Cardiac fibroblast (primary cell): ENCODE measurements around the gene FNDC3A.

Source experiments
- DNase-seq, 2 donors: peaks; one replicate each; pipeline versions ENCODE4 v3.0.0 to v3.0.0-alpha.2; 2010; ENCODE audit warnings: low read depth in 2 of 2
- H3K4me3 ChIP-seq, 2 donors: replicated peaks in 1 of 2; 1 replicate in 1 of 2; 2 replicates in 1 of 2; pipeline ENCODE4 v1.5.1; 2011; ENCODE audit warnings: low read depth in 2 of 2, low read length in 2 of 2, mild to moderate bottlenecking in 2 of 2, moderate library complexity in 1 of 2
- TF ChIP-seq, protein P1 (sequence below): IDR thresholded peaks from one replicate; pipeline ENCODE4 v1.5.1; 2011; ENCODE audit warnings: low read depth, mild to moderate bottlenecking, low read length, inconsistent platforms

FNDC3A gene

DNA sequence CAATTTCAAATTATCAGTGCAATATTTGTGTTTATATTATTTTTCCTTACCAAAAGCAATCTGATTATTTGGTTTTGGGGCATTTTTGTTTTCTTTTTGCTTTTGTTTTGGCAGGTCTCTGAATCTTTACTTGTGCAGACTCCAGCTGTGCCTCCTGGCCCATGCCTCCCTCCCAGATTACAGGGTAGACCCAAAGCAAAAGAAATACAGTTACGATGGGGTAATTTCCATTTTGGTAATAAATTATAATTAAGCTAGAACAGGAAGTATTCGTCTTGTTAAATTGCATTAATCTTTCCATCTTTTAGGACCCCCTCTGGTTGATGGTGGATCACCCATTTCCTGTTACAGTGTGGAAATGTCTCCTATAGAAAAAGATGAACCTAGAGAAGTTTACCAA, 215.2 kb downstream of the FNDC3A start:
- DNase-seq, result no peak
- no peak overlapping the region for H3K4me3 ChIP-seq
- TF ChIP-seq, protein P1, sequence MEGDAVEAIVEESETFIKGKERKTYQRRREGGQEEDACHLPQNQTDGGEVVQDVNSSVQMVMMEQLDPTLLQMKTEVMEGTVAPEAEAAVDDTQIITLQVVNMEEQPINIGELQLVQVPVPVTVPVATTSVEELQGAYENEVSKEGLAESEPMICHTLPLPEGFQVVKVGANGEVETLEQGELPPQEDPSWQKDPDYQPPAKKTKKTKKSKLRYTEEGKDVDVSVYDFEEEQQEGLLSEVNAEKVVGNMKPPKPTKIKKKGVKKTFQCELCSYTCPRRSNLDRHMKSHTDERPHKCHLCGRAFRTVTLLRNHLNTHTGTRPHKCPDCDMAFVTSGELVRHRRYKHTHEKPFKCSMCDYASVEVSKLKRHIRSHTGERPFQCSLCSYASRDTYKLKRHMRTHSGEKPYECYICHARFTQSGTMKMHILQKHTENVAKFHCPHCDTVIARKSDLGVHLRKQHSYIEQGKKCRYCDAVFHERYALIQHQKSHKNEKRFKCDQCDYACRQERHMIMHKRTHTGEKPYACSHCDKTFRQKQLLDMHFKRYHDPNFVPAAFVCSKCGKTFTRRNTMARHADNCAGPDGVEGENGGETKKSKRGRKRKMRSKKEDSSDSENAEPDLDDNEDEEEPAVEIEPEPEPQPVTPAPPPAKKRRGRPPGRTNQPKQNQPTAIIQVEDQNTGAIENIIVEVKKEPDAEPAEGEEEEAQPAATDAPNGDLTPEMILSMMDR, result no peak

DNA sequence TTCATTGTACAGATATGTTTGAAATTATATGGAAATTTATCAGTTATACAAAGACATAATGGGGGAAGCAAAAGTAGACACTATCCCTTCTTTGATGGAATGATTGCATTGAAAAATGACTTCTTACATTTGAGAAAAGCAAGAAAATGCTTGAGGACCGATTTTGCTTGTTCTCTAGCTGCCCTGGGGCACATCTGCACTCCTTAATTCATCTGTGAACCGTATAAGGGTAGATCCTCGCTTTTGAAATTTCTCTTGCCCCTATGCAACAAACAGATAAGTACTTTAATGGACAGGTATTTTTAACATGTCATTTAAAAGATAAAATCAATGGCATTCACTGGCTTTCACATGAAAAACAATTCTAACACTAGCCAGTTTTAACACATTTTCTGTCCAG, 230.9 kb downstream of the FNDC3A start:
- TF ChIP-seq, protein P1, result no peak
- DNase-seq, result no peak
- no peak overlapping the region for H3K4me3 ChIP-seq

DNA sequence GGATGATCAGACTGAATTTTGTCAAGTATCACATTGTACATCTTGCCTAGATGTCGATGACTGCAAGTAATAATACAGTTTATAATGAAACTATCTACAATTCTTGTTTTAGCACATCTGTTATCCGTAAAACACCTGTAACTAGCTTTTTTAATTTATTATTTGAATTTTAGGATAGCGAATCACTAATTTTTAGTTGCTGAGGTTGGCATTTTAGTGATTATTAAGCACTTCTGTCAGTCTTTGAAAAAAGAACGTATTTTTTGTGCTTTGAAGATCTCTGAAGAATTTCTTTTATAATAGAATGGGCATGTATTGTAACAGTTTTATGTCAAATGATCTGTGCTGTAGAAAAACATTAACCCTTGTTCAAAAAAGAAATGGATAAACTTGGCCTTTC, 232.9 kb downstream of the FNDC3A start:
- no peak overlapping the region for H3K4me3 ChIP-seq
- DNase-seq, result no peak
- TF ChIP-seq, protein P1, result no peak

DNA sequence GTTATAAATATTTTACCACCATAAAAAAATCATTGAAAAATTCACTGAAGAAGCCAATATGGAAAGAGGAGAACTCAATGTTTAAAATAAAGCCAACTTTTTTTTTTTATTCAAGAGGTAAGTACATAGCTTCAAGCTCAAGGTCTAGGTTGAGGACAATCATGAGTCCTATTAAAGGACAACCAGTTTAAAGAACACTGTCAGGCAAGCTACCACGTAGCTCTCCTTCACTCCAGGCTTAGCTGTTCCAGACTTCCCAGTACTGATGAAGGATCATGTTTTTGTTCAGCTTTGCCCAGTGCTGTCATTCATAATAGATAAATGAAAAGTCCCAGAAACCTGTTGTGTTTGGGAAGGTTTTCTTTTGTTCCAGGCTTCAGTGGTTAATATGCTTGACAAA, 234.4 kb downstream of the FNDC3A start:
- no peak for DNase-seq
- TF ChIP-seq, protein P1, result no peak
- H3K4me3 ChIP-seq, result no peak overlapping the region

DNA sequence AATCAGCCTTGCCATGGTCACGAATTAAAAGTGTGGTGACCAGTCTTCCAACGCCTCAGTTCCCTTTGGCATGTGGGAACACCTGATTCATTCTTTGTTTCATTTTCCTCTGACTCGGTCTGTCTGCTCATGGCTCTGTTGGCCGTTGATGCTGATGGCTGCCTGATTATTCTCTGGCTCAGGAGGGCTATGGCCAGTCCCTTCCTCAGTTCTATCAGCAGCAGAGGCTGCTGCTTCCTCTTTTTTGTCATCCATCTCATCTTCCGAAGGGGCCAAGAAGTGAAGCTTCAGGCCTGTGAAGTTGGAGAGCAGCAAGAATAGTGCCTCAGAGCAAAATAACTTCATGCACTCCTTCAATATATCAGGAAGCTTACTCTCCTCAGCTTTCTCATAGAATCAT, 235.0 kb downstream of the FNDC3A start:
- no peak for DNase-seq
- no peak overlapping the region for H3K4me3 ChIP-seq
- TF ChIP-seq, protein P1, result no peak

DNA sequence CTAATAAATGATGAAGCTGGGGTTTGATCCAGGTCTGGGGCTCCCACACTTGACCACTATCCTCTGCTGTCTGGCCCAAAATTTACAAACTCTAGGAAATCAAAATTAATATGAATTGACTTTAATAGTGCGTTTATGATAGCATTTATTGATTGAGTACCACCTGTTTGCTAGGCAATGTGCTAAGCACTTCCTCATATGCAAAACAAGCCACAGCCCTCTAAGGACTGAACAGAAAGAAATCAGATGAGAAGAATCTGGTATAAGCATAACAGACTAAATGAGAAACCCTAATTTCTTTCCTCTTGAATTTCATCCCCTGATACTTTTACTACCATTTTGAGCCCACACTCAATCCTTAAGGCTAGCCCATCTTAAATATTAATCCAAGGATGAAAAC, 237.8 kb downstream of the FNDC3A start:
- no peak for DNase-seq
- no peak overlapping the region for H3K4me3 ChIP-seq
- TF ChIP-seq, protein P1, result no peak
